Uterus (tissue), 4 donors: ENCODE measurements around the gene PNRC1. TPM values are rescaled to one million over a fixed set of nuclear protein-coding genes. Genes with fewer than 3 reads are reported as not detected.
A peak's percentile ranks its signal among the peaks of the same experiment; 100 is the strongest.

Source experiments
- DNase-seq, 2 donors: peaks; one replicate each; pipeline ENCODE4 v3.0.0-alpha.2; 2019 to 2020
- H3K27ac ChIP-seq, 2 donors: fragments of 200-600 bp; sonication (generic); 1 replicate in 1 of 2; 2 replicates in 1 of 2; pipeline ENCODE4 v1.5.1; 2016 to 2018
- H3K27me3 ChIP-seq, 2 donors: fragments of 200-600 bp; sonication (generic); one replicate each; pipeline ENCODE4 v1.5.1; 2018 to 2019; ENCODE audit warnings: control low read depth in 1 of 2
- H3K36me3 ChIP-seq, 2 donors: fragments of 200-600 bp; sonication (generic); one replicate each; pipeline ENCODE4 v1.5.1; 2019; ENCODE audit warnings: control low read depth in 1 of 2
- H3K4me1 ChIP-seq, 2 donors: fragments of 200-600 bp; sonication (generic); one replicate each; pipeline ENCODE4 v1.5.1; 2018 to 2019; ENCODE audit warnings: control low read depth in 1 of 2
- H3K4me3 ChIP-seq, 2 donors: fragments of 200-600 bp; sonication (generic); 1 replicate in 1 of 2; 2 replicates in 1 of 2; pipeline ENCODE4 v1.5.1; 2018 to 2019; ENCODE audit warnings: mild to moderate bottlenecking in 1 of 2
- H3K9me3 ChIP-seq, 2 donors: fragments of 200-600 bp; sonication (generic); one replicate each; pipeline ENCODE4 v1.5.1; 2019; ENCODE audit warnings: control low read depth in 1 of 2
- CTCF ChIP-seq, 4 experiments: fragments of 200-600 bp in 2 of 4; fragments of 450-650 bp in 2 of 4; sonication (generic) in 2 of 4; IDR thresholded peaks; one replicate each; pipeline ENCODE4 v1.5.1; 2016 to 2019; ENCODE audit warnings: antibody characterized with exemption in 4 of 4, mild to moderate bottlenecking in 2 of 4, moderate library complexity in 1 of 4
- POLR2A ChIP-seq, 2 donors: fragments of 450-650 bp; IDR thresholded peaks; one replicate each; pipeline ENCODE4 v1.6.1; 2016; ENCODE audit warnings: antibody characterized with exemption in 2 of 2, mild to moderate bottlenecking in 1 of 2, moderate library complexity in 1 of 2
- intact Hi-C: fragments of 100-400 bp; cut with DNase I; formaldehyde crosslinking; loops from one replicate; pipeline ENCODE4 v1.15.1; 2023; ENCODE audit warnings: low total_unique reads
- total RNA-seq, 4 donors: library from RNA; depleted of rRNA in 3 of 4; stranded (reverse); fragments of >200 nt in 3 of 4; gene quantifications; one replicate each; pipeline versions ENCODE4 v1.1.0 to v1.2.4, GENCODE V29; 2014 to 2023
- donor health status: DM: yes; HTN: yes; CAD: no.

Gene PNRC1
- total RNA-seq, 4 donors from 2014 or later: 114 to 340 (median 203) TPM

- no peaks in the 10 kb centered on the region for H3K27me3 ChIP-seq
- no peak overlapping the region for H3K4me3 ChIP-seq
- H3K36me3 ChIP-seq: no peaks in the 10 kb centered on the region
- peak; percentile 40 to 44 for DNase-seq
- H3K9me3 ChIP-seq: no peaks in the 10 kb centered on the region
- intact Hi-C loops: no loop called here
- H3K27ac ChIP-seq: no peak overlapping the region
- H3K4me1 ChIP-seq: no peaks in the 10 kb centered on the region
- TF ChIP-seq CTCF (IDR thresholded peaks at IDR 0.05) (no peak), POLR2A (IDR thresholded peaks at IDR 0.05) (no peak)
Observed at GRCh38 chr6:89050155-89050554, 30.4 kb upstream of the PNRC1 start.

- intact Hi-C loops: no loop called here
- Histone ChIP-seq H3K4me3 (no peak overlapping the region), H3K27me3 (no peaks in the 10 kb centered on the region), H3K27ac (no peak overlapping the region), H3K4me1 (no peaks in the 10 kb centered on the region), H3K36me3 (no peaks in the 10 kb centered on the region), H3K9me3 (no peaks in the 10 kb centered on the region)
- DNase-seq: no peak
- TF ChIP-seq POLR2A (IDR thresholded peaks at IDR 0.05) (no peak), CTCF (IDR thresholded peaks at IDR 0.05) (no peak)
Observed at GRCh38 chr6:89050697-89051096, 29.9 kb upstream of the PNRC1 start.

- intact Hi-C loops: no loop called here
- Histone ChIP-seq H3K9me3 (no peaks in the 10 kb centered on the region), H3K27ac (no peak overlapping the region), H3K27me3 (no peaks in the 10 kb centered on the region), H3K36me3 (no peaks in the 10 kb centered on the region), H3K4me1 (no peaks in the 10 kb centered on the region), H3K4me3 (no peak overlapping the region)
- no peak for DNase-seq
- TF ChIP-seq CTCF (IDR thresholded peaks at IDR 0.05) (no peak), POLR2A (IDR thresholded peaks at IDR 0.05) (no peak)
Observed at GRCh38 chr6:89051676-89052075, 28.9 kb upstream of the PNRC1 start.

- TF ChIP-seq POLR2A (IDR thresholded peaks at IDR 0.05) (no peak), CTCF (IDR thresholded peaks at IDR 0.05) (no peak)
- Histone ChIP-seq H3K27me3 (no peaks in the 10 kb centered on the region), H3K4me1 (no peaks in the 10 kb centered on the region), H3K4me3 (no peak overlapping the region), H3K27ac (no peak overlapping the region), H3K9me3 (no peaks in the 10 kb centered on the region), H3K36me3 (no peaks in the 10 kb centered on the region)
- intact Hi-C loops: no loop called here
- DNase-seq: no peak
Observed at GRCh38 chr6:89054208-89054607, 26.3 kb upstream of the PNRC1 start.

- Histone ChIP-seq H3K36me3 (no peaks in the 10 kb centered on the region), H3K27me3 (no peaks in the 10 kb centered on the region), H3K27ac (no peak overlapping the region), H3K4me3 (no peak overlapping the region), H3K9me3 (no peaks in the 10 kb centered on the region), H3K4me1 (no peaks in the 10 kb centered on the region)
- no peak for DNase-seq
- intact Hi-C loops: no loop called here
- TF ChIP-seq CTCF (IDR thresholded peaks at IDR 0.05): no peak
- TF ChIP-seq POLR2A (IDR thresholded peaks at IDR 0.05): no peak
Observed at GRCh38 chr6:89057759-89058158, 22.8 kb upstream of the PNRC1 start.
